Activated gamma-delta T cell treated with Interleukin-2 at 50 U/mL for 16 hours (primary cell): ENCODE results near the gene PHC3.
"Not testable (repeated sequence)": the region's sequence is repeated elsewhere in the genome, so short reads cannot be mapped to it uniquely, and the experiment has no call there.

Experiments used
- DNase-seq: peaks from one replicate; pipeline ENCODE4 v3.0.0-alpha.2; 2020

PHC3 gene

DNA sequence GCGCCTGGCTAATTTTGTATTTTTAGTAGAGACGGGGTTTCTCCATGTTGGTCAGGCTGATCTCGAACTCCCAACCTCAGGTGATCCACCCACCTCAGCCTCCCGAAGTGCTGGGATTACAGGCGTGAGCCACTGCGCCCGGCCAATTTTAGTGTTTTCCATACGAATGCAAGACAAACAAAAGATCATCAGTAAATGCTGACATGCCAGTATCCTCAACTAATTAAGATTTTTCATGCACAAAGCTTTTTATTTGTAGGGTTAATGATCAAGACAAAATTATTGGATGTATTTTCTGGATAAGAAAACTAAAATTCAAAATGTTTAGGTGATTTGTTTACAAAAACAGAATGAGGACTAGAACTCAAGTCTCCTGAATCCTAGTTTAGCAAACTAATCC, 67.4 kb downstream of the PHC3 start:
- not testable (repeated sequence) for DNase-seq

GRCh38 chr3:170111147-170111771, 70.3 kb downstream of the PHC3 start:
- DNase-seq = no peak

- no peak for DNase-seq
Measured at GRCh38 chr3:170109579-170110293, 71.8 kb downstream of the PHC3 start.

GRCh38 chr3:170108955-170109354, 72.6 kb downstream of the PHC3 start:
- DNase-seq = no peak

DNA sequence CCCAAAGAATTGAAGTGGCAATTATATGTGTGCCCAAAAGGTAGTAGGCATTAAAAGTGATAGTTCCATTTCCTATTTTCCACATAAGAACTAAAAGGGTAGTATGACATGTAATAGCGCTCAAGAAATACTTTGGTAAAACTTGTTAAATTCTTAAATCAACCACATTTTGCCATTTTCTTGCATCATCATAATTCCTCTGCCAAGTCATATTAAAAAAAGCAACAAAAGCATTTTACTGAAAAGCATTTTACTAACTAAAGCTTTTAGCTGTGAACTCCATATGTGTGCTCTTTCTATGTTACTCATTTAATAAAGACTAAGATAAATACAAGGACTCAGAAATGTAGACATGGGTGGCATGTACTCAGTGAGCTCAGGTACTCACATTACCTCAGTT, 73.6 kb downstream of the PHC3 start:
- DNase-seq = no peak

DNA sequence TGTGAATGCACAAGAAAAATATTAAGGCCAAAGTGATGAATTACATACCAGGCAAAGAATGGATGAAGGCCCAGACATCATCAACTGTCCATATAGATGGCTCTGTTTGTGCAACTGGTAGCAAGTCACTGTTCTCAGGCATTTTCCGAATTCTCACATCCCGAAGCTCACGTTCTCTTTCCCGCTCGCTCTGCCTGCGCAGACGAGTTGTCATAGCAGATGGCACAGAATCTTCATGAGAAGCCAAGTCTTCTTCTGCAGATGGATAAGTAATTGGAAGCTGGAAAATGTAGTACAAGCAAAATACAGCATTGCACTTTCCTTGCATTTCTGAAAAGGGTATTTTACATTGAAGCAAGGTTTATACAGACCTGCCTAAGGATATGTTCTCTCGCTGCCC, 79.1 kb downstream of the PHC3 start:
- DNase-seq = no peak

DNA sequence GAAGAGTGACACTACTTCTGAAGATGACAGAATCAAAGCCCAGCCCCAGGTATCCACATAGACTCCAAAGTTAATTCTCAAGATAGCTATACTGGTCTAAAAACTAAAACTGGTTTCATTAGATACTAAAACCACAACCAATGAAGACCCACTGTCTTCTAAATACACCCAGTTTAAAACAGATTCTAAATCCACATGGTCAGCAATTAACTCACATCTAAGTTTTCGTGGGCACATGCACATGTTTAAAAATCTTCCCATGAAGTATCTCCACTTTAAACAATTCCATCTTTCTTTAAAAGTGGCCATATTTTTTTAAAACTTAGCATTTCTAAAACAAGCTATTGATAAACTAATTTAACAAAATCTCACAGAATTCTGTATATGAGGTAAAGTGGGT, 80.6 kb downstream of the PHC3 start:
- no peak for DNase-seq

DNA sequence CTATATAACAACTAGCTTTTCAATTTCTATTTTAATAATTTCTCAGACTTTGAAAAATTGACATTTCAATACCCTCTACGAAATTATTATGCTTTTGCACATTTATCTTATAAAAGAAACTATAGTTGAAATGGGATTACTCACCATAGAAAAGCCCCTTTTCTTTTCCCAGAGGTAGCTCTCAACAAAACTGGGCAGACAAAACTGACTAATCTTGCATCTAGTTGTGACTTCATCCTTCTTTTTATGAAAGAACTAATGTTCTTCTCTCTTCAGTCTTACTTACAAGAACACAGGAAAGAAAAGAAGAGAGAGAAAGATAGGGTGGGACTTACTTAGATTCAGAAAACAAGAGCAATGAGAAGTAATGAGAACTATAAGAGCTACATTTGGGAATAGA, 82.8 kb downstream of the PHC3 start:
- no peak for DNase-seq

DNA sequence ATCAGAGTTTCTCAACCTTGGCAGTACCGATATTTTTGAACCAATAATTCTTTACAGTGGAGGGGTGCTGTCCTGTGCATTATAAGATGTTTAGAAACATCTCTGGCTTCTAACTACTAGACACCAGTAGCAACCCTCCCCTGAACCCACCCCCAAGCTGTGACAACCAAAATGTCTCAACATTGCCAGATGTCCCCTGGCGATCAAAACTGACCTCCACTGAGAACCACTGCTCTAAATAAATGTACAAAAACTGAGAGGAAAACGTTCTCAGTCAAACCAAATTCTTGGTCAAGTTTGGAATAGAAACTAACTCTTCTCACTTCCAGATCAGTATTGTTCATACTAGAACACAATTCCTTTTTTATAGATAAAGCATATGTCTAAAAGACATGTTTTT, 85.2 kb downstream of the PHC3 start:
- no peak for DNase-seq

DNA sequence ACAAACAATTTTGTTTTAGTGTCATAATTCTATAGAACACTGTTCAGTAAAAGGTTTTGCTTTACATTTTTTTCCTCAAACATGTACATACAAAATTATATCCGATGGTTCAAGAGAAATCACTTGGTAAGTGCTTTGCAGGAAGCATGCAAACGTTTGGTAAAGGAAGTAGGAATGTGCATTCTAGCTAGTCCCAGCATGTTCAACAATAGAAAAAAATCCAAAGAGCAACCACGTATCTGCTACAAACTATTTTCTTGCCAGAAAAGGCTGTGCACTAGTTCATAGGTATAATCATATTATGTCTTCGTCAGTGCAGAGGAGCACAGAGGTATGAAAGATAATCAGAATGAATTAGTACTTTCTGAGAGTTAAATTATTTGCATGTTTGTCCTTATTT, 85.8 kb downstream of the PHC3 start:
- no peak for DNase-seq

- no peak for DNase-seq
Measured at GRCh38 chr3:170092907-170093306, 88.6 kb downstream of the PHC3 start.

- DNase-seq = no peak
Measured at GRCh38 chr3:170090601-170090981, 90.9 kb downstream of the PHC3 start.

DNA sequence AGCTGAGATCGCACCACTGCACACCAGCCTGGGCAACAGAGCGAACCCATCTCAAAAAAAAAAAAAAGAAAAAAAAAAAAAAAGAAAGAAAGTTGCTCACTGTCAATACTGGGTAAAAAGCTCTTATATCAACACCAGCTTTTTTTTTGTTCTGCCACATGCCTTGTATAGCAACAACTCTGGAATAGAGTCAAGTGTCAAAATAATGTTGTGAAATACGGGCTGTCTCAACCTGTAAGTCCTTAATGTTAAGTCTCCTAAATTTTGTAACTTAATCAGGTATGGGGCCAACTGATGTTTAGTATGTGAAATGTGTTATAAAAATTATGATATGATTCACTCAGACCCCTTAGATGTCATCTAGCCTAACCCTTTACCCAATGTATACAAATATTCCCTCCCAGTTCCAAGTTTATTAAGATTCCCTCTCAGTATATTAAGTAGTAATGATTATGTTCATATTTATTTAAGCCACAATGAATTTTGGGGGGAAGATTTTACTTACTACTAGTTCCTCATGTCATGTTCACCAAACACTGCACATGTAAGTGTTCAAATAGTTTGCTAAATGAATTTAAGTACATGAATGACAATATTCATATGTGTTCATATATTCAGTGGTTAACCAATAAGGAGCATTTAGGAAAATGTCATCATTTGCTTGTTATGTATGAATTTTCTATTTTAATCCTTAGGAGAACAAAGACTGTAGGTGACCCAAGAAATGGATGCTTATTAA, 91.5 kb downstream of the PHC3 start:
- no peak for DNase-seq

GRCh38 chr3:170085396-170085795, 96.1 kb downstream of the PHC3 start:
- DNase-seq = no peak

DNA sequence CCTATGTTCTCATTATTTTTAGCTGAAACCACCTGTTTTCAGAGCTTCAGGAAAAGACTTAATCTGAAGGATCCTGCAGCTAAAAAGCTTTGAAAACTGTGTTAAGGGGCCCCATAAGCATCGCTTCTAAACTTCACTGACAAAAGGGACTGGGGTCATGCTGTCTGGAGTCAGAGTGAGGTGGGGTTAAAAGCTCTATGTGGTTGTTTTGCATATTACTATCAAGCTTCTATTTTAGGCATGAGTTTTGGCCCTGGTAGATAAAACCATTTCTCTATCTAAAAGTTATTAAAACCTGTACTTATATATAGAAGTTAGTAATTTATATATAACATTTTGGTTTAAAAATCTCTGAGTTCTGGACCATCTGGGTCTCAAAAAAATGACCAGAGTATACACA, 98.2 kb downstream of the PHC3 start:
- no peak for DNase-seq

DNA sequence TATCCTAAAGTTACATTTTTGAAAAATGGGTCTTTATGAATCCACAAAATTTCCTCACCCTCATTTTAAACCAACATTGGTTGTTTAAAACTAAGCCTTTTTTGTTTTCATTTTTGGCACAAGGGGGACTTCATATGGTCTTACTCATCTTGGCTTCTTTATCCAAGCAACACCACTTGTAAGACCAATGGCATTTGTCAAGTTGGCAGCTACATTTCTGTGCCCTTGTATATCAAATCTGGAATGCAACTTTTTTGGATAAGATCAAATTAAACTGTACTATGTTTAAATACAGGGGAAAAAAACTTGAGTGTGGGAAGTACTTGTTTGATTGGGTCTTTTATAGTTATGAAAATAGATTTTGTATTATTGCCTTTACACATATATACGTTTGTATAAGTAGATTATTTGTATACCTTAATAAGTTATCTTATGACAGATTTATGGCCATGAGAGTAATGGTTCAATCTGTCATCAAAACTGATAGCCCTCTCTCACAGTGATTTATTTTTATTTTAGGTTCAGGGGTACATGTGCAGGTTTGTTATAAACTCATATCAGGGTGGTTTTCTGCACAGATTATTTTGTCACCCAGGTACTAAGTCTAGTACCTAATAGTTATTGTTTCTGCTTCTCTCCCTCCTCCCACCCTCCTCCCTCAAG, 100.3 kb downstream of the PHC3 start:
- no peak for DNase-seq

GRCh38 chr3:170080605-170081004, 100.9 kb downstream of the PHC3 start:
- no peak for DNase-seq

DNA sequence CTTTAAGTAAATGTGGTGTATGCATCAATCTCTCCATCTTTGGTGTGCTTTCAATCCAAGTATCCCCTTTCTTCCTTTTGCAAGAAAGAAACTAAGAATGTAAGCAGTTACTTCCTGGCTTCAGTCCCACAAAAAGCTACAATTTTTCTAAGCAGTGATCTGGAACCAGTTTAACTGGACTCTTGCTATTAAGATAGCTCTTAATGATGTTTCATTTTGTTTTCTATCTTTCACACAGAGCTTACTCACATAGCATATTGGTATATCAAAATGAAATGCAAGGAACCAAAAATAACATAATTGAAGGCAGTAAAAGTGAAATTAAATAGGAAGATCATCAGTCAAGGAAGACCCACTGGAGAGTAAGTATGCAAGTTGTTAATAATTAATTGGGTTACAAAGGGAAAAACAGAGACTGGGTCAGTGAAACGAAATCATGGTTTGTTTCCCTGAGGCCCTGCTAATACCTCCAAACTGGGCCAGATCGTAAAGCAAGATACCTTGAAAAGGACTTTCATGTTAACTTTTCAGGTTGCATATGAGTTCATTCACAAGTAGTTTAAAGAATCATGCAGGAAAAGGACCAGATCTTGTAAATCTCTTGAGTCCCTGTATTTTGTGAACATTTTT, 101.9 kb downstream of the PHC3 start:
- no peak for DNase-seq

- DNase-seq = no peak
Measured at GRCh38 chr3:170078620-170079281, 102.8 kb downstream of the PHC3 start.

- no peak for DNase-seq
Measured at GRCh38 chr3:170077361-170077760, 104.2 kb downstream of the PHC3 start.

DNA sequence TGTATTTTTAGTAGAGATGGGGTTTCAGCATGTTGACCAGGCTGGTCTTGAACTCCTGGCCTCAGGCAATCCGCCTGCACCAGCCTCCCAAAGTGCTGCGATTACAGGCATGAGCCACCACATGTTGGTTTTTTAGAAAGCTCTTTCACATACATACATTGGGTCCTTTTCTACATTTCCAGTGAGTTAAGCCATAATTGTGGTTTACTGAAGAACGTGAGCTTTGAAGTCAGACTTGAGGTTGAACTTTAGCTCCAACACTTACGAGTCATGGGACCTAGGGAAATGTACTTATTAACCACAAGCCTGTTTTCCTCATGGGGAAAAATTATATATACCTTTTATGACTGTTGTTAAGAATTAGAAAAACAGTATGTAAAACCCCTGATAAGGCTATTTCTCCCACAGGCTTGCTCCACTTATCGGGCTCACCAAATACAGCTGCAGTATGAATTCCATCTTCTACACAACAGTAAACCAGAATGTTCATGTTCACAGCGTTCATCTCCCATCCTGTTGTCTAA, 104.8 kb downstream of the PHC3 start:
- DNase-seq = no peak

- DNase-seq = no peak
Measured at GRCh38 chr3:170075441-170076091, 106.0 kb downstream of the PHC3 start.
